ENCODE data around the gene POU3F1. TPM values are rescaled to one million over a fixed set of nuclear protein-coding genes. Genes with fewer than 3 reads are reported as not detected.
A peak's percentile ranks its signal among the peaks of the same experiment; 100 is the strongest.

The POU3F1 gene
- total RNA-seq, 1 experiment from 2014 or later: not detected

- intact Hi-C loops (cut with micrococcal nuclease; ENCODE audit: unreplicated experiment): no loop called here
- Mint-ChIP-seq H3K36me3 (ENCODE audit: insufficient read depth, unreplicated experiment) (no peaks in the 10 kb centered on the region), H3K27me3 (ENCODE audit: insufficient read depth, unreplicated experiment) (no peaks in the 10 kb centered on the region), H3K4me1 (ENCODE audit: low read depth, unreplicated experiment) (peaks cover 9% of the 10 kb centered on the region), H3K27ac (ENCODE audit: unreplicated experiment) (peak within 1 kb of the TSS; percentile 63), H3K9me3 (ENCODE audit: unreplicated experiment) (no peaks in the 10 kb centered on the region), H3K4me3 (ENCODE audit: unreplicated experiment) (peak within 1 kb of the TSS; percentile 86)
- DNase-seq: peak; percentile 73 to 77
- CTCF ChIA-PET: no interaction called here
- Histone ChIP-seq H3K27me3 (replicated peaks; ENCODE audit: control insufficient read depth, insufficient read depth, low read length) (no peaks in the 10 kb centered on the region), H3K4me3 (ENCODE audit: low read depth, low read length) (peak within 1 kb of the TSS; percentile 68), H3K9me3 (no peaks in the 10 kb centered on the region), H3K36me3 (ENCODE audit: control insufficient read depth, insufficient read depth, low read length) (no peaks in the 10 kb centered on the region), H3K4me1 (peaks cover 17% of the 10 kb centered on the region)
- POLR2A ChIA-PET: no interaction called here
- BruUV-seq (replicated peaks): no TSS peak
- TF ChIP-seq, protein P1, sequence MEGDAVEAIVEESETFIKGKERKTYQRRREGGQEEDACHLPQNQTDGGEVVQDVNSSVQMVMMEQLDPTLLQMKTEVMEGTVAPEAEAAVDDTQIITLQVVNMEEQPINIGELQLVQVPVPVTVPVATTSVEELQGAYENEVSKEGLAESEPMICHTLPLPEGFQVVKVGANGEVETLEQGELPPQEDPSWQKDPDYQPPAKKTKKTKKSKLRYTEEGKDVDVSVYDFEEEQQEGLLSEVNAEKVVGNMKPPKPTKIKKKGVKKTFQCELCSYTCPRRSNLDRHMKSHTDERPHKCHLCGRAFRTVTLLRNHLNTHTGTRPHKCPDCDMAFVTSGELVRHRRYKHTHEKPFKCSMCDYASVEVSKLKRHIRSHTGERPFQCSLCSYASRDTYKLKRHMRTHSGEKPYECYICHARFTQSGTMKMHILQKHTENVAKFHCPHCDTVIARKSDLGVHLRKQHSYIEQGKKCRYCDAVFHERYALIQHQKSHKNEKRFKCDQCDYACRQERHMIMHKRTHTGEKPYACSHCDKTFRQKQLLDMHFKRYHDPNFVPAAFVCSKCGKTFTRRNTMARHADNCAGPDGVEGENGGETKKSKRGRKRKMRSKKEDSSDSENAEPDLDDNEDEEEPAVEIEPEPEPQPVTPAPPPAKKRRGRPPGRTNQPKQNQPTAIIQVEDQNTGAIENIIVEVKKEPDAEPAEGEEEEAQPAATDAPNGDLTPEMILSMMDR (IDR thresholded peaks at IDR 0.05; ENCODE audit: insufficient read depth in 1 of 2, low read depth in 1 of 2, low read length in 1 of 2, severe bottlenecking in 1 of 2, unreplicated experiment in 1 of 2): no peak
Observed at GRCh38 chr1:38005195-38006007, 41.2 kb downstream of the POU3F1 start, which contains the start of gene FHL3. Gene FHL3, minus strand, starts transcription at chr1:38005514. Its CDS starts 6,102 bp downstream, at chr1:37999412.

GRCh38 chr1:38004284-38005108 lies 42.1 kb downstream of the POU3F1 start:
- no peaks in the 10 kb centered on the region for H3K9me3 ChIP-seq
- no peaks in the 10 kb centered on the region for H3K36me3 ChIP-seq (ENCODE audit: control insufficient read depth, insufficient read depth, low read length)
- TF ChIP-seq, protein P1 (IDR thresholded peaks at IDR 0.05; ENCODE audit: insufficient read depth in 1 of 2, low read depth in 1 of 2, low read length in 1 of 2, severe bottlenecking in 1 of 2, unreplicated experiment in 1 of 2): no peak
- peak overlapping the region; percentile 86 for H3K4me3 Mint-ChIP-seq (ENCODE audit: unreplicated experiment)
- H3K36me3 Mint-ChIP-seq (ENCODE audit: insufficient read depth, unreplicated experiment): no peaks in the 10 kb centered on the region
- H3K4me1 Mint-ChIP-seq (ENCODE audit: low read depth, unreplicated experiment): peaks cover 13% of the 10 kb centered on the region
- no peaks in the 10 kb centered on the region for H3K27me3 Mint-ChIP-seq (ENCODE audit: insufficient read depth, unreplicated experiment)
- peak overlapping the region; percentile 68 for H3K4me3 ChIP-seq (ENCODE audit: low read depth, low read length)
- POLR2A ChIA-PET: no interaction called here
- H3K4me1 ChIP-seq: peaks cover 26% of the 10 kb centered on the region
- CTCF ChIA-PET: no interaction called here
- H3K27ac Mint-ChIP-seq (ENCODE audit: unreplicated experiment): peak overlapping the region; percentile 63
- no peak for DNase-seq
- no peaks in the 10 kb centered on the region for H3K27me3 ChIP-seq (replicated peaks; ENCODE audit: control insufficient read depth, insufficient read depth, low read length)
- no peaks in the 10 kb centered on the region for H3K9me3 Mint-ChIP-seq (ENCODE audit: unreplicated experiment)
- TSS peak; percentile 73 for BruUV-seq (replicated peaks)
- intact Hi-C loops (cut with micrococcal nuclease; ENCODE audit: unreplicated experiment): no loop called here
